NCI-H1694 (cell line): ENCODE results near the gene HMCN2.
A peak's percentile ranks its signal among the peaks of the same experiment; 100 is the strongest.
"Not testable (repeated sequence)": the region's sequence is repeated elsewhere in the genome, so short reads cannot be mapped to it uniquely, and the experiment has no call there.

ENCODE experiments used
- DNase-seq: peaks from one replicate; lab custom pipeline; 2025; lab: John Stamatoyannopoulos, UW

HMCN2 gene

DNA sequence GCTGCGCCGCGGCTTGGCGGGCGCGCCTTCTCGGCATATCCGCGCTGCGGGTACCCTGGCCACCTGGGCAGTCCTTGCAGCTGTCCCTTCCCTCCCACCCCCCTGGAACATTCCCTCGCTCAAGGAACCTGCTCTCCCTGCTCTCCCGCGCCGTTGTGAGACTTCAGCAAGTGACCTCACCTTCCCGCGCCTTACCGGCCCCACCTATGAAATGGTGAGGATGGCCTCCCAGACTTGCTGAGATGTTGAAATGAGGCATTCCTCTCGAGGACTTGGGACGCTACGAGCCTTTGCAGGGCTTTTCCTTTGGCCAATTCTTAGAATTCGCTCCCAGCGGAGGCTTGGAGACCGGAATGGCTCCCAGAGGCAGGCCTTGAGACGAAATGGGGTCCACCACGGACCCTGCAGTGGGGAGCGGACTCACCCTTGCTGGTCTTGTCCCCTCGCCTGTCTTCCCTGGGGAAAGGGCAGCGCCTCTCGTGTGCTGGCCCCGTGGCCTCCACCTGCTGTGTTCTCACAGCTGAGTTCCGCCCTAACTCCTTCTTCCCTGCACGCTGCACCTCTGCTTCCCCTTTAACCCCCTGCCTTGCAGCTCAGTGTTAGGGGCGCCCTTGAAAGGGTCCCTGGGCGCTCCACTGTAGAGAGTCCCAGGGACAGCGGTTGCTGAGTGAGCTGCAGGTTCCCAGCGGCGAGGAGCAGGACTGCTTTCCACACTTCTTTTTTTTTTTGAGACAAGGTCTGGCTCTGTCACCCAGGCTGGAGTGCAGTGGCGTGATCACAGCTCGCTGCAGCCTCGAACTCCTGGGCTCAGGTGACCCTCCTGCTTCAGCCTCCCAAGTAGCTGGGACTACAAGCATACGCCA, 907 bp downstream of the HMCN2 start:
- no peak for DNase-seq

DNA sequence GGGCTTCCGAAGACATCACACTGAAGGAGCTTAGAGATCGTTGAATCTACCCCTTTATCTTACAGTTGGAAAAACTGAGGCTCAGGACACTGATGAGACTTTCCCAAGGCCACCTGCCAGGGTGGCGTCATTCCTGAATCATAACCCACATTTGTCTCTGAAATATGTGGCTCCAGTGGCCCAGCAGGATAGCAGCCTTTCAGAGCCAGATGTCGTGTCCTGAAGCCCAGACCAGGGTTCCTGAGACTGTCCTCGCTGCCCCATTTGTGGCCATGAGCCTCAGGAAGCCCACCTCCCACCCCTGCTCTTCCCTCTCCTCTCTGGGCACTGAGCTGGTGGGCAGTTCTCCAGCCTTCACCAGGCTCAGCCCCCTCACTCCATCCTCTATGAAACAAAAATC, 2.4 kb downstream of the HMCN2 start:
- no peak for DNase-seq

DNA sequence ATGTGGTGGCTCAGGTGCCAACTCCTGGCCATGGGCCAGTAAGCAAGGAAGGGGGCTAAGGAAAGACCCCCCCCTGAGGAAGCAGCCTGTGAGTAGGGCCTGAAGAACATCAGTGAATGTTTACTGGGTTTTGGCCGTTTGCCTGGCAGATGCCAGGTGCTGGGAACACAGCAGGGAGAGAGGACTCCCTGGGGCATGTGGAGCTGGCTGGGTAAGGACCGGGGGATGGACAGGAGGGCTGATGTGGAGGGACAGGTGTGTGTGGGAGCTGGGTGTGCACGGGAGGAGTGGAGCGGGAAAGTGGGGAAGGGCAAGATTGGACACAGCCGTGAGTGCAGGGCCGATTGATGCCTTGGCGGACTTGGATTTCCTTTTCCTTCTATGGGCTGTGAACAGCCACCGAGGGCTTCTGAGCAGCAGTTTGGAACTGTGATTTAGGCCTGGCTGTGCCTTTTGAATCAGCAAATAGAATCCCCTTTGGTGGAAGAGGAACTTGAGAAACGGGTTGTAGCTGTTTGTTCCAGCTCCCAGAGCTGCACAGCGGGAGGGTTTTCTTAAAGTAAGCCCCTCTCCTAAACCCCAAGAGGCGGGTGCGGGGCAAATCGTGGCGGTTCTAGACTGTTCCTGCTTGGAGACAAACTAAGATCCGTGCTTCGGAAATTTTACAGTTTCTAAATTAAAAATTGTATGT, 3.1 kb downstream of the HMCN2 start:
- DNase-seq: no peak

DNA sequence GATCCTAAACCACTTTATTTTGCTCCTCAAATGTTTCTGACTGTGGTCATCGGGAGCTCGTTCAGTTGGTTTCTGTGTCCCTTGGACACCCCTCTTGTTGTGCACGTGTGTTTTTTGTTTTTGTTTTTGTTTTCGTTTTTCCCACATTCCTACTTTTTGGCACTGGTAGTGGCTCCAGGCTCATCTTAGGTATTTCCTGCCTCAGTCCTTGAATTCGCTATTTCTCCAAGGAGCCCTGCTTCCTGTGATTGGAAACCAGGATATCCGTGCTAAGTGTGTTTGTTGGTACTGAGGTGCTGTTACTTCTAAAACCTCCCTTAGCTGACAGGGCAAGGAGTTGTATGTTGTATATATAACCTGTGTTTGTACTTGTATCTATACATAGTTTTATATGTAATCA, 5.9 kb downstream of the HMCN2 start:
- DNase-seq: no peak

DNA sequence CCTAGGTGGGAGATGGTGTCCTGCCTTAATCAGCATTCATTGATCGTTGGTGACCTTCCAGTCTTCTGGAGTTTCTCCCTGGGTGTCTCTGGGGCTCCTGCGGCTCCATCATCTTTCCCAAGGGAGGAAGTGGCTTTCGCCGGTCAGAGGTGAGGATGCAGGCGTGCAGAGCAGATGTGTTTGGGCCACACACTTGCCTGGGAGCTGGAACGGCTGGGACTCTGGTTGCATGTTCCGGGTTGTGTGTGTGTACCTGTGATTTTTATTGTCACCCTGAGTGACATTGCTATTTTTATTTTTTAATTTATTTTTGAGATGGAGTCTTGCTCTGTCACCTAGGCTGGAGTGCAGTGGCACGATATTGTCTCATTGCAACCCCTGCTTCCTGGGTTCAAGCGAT, 9.6 kb downstream of the HMCN2 start:
- DNase-seq: no peak

DNA sequence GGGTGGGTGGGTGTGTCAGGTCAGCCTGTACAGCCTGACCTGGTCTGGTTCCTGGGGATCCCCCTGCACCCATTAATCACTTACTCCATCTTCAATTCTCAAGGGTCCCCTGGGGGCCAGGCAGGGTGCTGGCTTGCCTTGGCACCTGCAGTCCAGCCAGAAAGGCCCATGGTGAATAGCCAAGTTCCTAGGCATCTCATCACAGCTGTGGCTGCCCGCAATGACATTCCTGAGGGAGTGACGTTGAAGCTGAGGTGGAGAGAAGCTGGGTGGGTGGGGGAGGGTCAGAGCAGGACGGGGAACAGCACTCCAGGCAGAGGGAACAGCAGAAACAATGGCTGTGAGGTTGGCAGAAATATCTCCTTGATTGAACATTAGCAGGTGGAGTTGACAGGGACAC, 10.6 kb downstream of the HMCN2 start:
- DNase-seq: no peak

DNA sequence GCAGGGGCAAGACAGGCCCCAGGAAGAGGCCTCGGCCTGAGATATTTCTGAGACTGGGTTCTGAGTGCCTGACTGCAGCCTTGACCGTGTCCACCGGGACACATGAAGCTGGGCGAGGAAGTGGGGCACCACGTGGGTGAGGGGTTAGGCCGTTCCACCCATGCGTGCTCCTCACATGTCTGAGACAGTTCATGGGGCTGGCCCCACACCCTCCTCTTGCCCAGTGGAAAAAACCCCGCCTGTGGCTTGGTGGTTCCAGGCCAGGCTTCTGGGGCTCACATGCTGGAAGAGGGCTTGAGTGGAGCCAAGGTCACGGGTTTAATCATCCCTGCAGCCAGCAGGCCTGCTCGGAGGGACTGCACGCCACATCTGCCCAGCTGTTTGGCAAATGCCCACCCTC, 11.4 kb downstream of the HMCN2 start:
- DNase-seq: no peak

DNA sequence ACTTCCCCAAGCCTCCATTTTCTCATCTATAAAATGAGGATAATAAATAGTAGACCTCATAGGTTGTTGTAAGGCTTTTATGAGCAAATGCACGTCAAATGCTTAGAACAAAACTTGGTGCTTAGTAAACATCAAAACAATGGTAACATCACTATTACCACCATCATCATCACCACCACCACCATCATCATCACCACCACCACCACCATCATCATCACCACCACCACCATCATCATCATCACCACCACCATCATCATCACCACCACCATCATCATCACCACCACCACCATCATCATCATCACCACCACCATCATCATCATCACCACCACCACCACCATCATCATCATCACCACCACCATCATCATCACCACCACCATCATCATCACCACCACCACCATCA, 12.0 kb downstream of the HMCN2 start:
- DNase-seq: not testable (repeated sequence)

DNA sequence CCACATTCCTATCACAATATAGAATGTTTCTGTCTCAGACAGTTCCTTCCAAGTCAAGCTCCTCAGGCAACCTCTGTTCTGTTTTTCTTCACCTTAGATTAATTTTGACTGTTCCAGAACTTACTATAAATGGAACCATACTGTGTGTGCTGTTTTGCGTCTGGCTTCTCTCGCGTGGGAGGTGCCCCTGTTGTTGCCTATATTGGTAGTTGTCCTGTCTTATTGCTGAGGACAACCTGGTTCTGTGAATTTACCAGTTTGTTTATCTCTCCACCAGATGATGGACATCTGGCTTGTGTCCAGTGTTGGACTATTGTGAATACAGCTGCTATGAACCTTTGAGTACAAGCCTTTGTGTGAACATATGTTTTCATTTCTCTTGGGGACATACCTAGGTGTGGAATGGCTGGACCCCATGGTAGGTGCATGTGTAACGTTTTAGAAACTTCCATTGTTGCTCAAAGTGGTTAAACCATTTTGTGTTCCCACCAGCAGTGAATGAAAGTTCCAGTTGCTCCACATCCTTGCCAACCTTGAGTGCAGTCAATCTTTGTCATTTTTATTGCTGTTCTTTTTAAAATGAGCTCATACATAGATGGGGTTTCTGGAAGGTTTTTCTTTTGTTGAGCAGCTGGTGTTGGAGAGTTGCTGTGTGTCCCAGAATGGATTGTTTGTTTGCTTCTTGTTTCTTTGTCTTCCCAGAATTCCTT, 18.1 kb downstream of the HMCN2 start:
- no peak for DNase-seq

DNA sequence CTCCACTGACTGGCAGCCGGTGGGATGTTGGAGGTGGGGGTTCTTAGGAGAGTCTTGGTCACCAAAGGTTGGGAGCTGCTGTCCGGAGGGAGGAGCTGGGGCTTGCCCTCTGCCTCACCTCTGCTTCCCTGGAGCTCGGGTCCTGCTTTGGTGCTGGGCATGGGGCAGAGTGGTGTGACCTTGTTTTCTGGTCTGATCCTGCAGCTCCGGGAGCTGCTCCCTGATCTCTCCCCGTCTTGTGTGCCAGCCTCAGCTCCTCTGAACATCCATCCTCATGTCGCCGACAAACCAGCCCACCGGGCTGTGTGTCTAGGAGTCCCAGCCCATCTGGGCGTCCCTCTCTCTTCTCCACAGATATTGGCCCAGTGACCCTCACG, 18.7 kb downstream of the HMCN2 start:
- no peak for DNase-seq

DNA sequence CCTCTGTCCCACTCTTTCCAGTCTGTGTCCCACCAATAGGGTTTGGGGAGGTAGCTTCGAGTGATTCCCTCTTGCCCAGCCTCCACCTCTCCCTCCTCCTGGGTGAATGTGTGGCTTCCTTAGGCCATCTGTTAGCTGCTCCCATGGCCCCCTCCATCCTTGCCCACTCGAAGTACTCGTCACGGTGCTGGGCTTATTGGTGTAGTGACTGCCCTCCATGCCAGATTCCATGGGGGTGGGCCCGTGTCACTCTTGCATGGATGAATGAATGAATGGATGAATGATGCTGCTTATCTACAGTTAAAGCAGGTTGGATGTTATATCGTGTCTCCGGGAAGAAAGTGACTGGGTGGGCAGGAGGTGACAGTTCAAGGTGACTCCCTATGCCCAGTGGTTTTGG, 19.1 kb downstream of the HMCN2 start:
- no peak for DNase-seq

DNA sequence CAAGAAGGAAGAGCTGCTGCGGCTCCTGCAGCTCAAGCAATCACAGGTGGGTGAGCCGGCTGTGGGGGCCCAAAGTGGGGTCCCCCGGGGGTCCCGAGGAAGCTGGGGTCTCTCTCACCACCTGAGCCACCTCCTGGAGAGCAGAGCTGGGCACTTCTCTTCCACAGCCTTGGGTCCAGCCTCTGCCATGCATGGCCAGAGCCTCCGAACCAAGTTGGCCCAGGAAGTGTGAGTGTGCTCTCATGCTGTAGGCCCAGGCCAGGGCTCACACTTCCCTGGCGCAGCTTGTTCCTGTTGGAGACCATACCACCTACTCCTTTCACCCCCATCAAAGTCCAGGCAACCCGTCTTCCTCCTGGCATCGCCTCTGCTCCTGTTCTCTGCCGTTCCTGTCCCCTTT, 19.7 kb downstream of the HMCN2 start:
- no peak for DNase-seq

DNA sequence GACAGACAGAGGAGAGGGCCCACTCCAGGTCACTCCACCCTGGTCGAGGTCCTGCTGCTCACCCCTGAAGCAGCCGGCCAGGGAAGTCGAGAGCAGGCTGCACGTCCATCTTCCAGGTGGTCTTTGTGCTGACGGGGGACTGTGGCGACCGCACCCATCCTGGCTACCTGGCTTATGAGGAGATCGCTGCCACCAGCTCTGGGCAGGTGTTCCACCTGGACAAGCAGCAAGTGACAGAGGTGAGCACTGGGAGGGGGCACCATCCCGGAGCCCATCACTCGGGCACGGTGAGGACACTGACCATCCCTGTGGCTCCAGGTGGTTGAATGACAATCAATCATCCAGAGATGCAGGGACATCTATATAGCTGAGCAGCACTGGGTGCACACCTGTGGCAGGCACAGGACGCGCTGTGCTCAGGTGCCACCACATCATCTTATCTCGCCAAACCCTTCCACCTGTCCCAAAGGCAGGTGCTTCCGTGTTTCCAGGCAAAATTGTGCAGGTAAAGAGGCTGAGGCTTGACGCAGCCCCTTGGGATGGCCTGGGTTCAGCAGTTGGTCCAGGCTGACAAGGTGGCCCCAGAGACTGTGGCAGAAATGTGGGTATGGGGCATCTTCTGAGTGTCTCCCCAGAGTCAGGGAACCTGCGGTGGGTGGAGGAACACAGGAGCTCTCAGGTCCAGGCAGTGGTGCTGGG, 20.7 kb downstream of the HMCN2 start:
- no peak for DNase-seq

DNA sequence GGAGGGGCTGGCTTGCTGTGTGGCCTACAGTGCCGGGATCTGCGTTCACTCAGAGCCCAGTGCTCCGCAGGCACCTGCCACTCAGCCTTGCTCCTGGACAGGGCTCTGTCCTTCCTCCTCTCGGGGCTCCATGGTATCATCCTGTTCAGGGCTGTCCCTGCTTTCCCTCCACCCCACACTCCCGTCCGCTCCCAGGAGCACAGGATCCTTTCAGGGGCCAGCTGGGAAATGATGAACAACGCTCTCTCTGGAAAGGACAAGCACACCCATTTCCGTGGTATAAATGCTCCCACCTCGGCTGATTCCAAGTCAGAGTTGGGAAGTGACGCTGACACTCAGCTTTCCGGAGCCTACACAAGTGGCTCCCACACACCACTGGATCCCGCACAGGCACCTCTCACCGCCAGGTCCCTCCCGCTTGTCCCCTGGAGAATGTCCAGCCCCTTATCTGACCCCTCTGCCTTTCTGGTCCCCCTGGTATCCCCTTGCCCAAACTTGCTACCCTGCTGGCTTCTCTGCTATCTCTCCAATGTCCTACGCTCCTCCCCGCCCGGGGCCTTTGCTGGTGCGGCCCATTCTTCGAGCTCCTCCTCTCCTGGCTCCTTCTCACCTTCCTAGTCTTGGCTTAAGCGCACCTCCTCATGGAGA, 21.3 kb downstream of the HMCN2 start:
- DNase-seq: no peak

DNA sequence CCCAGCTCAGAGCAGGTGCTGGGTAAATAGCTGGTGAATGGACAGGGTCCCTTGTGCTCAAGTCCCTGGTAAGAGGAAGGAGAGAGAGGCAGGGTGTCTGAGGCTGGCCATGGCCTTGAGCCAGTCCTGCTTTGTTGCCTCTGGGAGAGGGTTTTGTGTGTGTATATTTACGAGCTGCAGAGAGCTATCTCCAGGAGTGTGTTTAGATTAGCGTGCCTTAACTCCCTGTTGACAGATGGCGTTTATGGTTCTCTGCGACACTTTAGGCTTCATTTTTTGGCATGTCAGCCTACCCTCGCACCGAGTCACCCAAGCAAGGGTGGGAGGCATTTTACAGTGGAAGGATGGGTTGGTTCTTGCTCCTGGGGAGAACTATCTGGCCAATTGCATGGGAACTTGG, 22.2 kb downstream of the HMCN2 start:
- peak; percentile 64 for DNase-seq

DNA sequence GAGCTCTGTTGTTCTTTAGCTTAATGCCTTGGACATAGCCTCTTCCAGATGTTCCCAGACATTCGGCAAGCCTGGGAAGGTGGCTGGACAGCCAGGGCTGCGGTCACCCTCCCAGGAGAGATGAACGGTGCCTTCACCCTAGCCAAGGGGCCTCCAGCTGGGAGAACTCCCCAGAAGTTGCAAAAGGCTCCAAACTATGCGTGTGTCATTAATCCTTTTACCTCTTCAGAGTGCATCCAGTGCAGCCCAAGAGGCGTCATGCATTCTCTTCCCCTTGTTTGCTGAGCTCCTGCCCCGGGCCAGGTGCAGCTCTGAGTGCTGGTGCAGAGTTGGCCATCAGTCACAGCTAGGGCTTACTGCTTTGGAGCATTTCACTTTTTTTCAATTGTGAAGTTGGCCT, 22.8 kb downstream of the HMCN2 start:
- no peak for DNase-seq

DNA sequence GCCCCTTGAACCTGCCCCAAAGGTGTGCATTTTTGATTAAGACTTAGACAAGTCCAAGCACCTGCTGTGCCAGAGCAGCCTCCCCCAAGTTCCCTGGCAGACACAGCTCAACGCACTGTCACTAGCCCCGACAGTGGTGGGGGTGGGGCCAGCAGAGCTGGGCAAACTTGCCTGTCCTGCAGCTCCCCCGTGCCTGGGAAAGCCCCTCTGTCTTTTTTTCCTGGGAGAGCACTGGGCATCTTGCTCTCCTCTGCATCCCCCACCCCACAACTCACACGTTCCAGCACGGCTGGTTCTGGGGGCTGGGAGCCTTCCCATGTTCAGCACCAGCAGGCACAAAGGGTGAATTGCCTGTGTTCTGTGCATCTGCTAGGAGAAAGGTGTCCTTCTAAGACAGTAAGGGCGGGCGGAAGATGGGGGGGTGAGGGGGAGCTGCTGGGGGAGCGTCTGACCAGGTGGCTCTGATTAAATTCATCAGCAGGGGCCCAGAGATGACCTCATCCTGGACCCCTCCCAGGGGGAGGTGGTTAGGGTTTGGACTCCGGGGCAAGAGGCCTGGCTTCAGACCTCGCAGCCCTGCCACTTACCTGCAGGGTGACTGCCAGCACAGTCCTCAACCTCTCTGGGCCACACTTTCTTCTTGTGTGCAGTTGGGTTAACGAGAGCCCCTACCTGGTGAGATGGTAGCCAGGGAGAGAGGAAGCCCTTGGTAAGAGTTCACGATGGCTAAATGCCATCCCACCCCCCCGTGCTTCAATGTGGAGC, 23.5 kb downstream of the HMCN2 start:
- no peak for DNase-seq

DNA sequence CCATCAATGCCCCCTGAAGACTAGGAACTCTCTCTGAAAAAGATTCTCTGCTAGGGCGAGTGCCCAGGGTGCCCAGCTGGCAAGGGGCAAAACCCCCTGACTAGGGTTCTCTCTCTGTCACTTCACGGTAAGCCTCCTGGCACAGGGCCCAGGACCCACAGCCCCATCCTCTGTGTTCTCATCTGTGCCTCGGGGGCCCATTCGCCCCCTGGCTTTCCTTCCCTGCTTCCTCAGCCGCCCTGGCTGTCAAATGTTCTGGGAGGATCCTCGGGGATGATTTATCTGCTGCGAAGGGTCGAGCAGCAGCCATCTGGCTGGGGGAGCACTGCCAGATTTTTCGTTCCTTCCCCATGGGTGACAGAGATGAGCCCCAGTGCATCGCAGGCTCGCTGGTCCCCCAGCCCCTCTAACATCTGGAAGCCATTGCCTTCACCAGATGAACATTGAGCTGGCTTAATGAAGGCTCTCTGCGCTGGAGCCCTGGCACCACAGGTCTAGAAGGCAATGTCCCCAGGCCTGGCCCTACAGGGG, 24.2 kb downstream of the HMCN2 start:
- no peak for DNase-seq

DNA sequence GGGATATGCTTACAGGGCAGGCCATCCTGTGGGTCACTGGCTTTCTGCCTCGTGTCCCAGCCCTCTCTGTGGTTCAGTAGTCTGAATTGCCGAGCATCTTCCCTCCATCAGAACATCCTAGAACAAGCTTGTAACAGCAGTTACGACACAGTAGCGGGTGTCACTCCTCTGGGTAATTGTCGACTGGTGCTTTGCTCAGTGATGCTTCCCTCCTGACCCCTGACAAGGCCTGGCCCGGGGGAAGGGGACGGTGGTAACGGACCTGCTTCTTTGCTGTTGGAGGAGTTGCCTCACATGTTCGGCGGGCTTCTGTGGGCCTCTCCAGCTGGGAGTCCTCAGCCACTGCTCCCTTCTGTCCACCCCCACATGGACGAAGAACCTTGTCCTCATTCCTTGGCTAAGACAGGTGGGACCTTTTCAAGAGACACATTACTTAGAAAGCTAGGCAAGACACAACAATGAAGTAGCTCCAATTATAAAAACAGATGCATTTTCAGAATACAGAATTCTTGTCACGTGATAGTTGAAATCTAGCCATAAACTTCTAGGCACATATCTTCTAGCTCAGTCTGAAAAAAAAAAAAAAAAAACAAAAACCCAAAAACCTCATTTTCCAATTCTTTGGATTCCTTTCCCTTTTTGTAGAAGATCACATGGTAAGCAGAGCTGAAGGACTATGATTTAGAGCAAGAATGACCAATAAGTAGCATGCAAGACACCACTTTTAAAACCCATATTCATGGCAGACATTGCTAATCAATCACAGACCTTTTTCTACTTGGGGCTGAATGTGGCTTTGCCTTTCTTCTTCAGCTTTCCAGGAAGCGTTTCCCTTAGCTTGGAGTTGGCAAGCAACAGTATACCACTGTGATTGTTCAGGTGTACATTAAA, 25.0 kb downstream of the HMCN2 start:
- DNase-seq: no peak

DNA sequence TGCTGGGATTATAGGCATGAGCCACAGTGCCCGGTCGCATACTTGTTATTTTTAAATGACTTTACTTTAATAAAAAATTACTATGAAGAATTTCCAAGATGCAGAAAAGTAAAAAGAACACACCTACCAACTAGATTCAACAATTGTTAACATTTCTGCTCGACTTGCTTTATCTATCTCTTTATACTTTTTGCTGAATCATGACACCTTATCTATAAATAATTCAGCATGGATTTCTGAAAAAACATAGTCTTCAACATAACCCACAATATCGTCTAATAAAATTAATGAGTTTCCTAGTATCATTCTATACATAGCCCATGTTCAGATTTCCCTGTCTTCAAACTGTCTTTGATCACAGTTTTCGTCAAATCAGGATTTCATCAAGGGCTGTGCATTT, 25.9 kb downstream of the HMCN2 start:
- no peak for DNase-seq
